NT2/D1 (cell line): ENCODE results near the gene CALR3.
A peak's percentile ranks its signal among the peaks of the same experiment; 100 is the strongest.
"Not testable (repeated sequence)": the region's sequence is repeated elsewhere in the genome, so short reads cannot be mapped to it uniquely, and the experiment has no call there.

ENCODE experiments used
- DNase-seq: peaks from one replicate; pipeline ENCODE4 v3.0.0-alpha.2; 2011; ENCODE audit warnings: low read depth, low spot score
- H3K27me3 ChIP-seq: 2 replicates; pipeline ENCODE4 v1.6.0; 2011; ENCODE audit warnings: mild to moderate bottlenecking; ENCODE audit not compliant: insufficient read length, insufficient read depth
- H3K36me3 ChIP-seq: 2 replicates; pipeline ENCODE4 v1.6.1; 2011; ENCODE audit warnings: mild to moderate bottlenecking, low read length, mixed read lengths; ENCODE audit not compliant: insufficient read depth, insufficient read length
- H3K4me1 ChIP-seq: 2 replicates; pipeline ENCODE4 v1.5.1; 2011; ENCODE audit not compliant: insufficient read depth, insufficient read length
- H3K4me3 ChIP-seq: 2 replicates; pipeline ENCODE4 v1.5.1; 2011; ENCODE audit warnings: low read depth; ENCODE audit not compliant: insufficient read length
- H3K9ac ChIP-seq: 2 replicates; pipeline ENCODE4 v1.6.0; 2011; ENCODE audit warnings: low read depth; ENCODE audit not compliant: insufficient read length
- H3K9me3 ChIP-seq: 2 replicates; pipeline ENCODE4 v1.5.1; 2011; ENCODE audit warnings: mild to moderate bottlenecking, low read length; ENCODE audit not compliant: insufficient read depth
- SUZ12 ChIP-seq: IDR thresholded peaks from 2 replicates; pipeline ENCODE4 v1.6.1; 2011; ENCODE audit not compliant: insufficient read length, insufficient read depth; ENCODE audit errors: extremely low read depth
- YY1 ChIP-seq: IDR thresholded peaks from 2 replicates; pipeline ENCODE4 v1.6.1; 2011; ENCODE audit not compliant: insufficient read length, insufficient read depth
- ZNF274 ChIP-seq: IDR thresholded peaks from 2 replicates; pipeline ENCODE4 v1.6.1; 2011; ENCODE audit warnings: mild to moderate bottlenecking, low read depth, low read length

The CALR3 gene

DNA sequence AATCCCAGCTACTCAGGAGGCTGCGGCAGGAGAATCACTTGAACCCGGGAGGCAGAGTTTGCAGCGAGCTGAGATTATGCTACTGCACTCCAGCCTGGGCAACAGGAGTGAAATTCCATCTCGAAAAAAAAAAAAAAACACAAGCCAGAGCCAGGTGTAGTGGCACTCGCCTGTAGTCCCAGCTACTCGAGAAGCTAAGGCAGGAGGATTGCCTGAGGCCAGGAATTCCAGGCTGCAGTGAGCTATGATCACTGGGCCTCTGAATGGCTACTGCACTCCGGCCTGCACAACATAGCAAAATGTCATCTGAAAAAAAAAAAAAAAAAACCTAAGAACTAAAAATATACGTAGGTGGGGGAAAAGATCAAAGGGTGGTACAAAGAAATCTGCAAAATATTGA lies 43.6 kb downstream of the CALR3 start:
- H3K27me3 ChIP-seq: no peaks in the 10 kb centered on the region
- H3K4me3 ChIP-seq: no peak overlapping the region
- peaks cover 4% of the 10 kb centered on the region for H3K36me3 ChIP-seq
- DNase-seq: peak; percentile 62
- H3K9ac ChIP-seq: no peak overlapping the region
- H3K4me1 ChIP-seq: peaks cover 11% of the 10 kb centered on the region
- no peak for TF ChIP-seq YY1
- TF ChIP-seq SUZ12: no peak
- TF ChIP-seq ZNF274: no peak
- no peaks in the 10 kb centered on the region for H3K9me3 ChIP-seq

DNA sequence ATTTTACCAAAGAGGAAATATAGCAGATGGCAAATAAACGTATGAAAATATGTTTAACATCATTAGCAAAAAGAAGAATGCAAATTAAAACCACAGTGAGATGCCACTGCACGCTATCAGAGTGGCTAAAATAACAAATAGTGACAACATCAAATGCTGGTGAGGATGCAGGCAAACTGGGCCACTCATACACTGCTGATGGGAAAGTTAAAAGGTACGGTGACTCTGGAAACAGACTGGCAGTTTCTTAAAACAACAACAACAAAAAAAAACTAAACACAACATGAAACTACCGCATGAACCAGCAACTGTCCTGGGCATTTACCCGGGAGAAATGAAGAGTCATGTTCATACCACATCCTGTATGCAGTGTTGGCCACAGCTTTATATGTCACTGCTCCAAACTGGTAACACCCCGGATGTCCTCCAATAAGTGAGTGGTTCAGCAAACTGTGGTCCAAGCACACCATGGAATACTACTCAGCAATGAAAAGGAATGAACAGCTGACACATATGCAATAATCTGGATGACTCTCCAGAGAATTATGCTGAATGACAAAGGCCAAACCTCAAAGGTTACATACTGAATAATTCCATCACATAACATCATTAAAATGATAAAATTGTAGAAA lies 46.5 kb downstream of the CALR3 start:
- Histone ChIP-seq H3K9me3 (no peaks in the 10 kb centered on the region), H3K36me3 (peaks cover 8% of the 10 kb centered on the region), H3K27me3 (no peaks in the 10 kb centered on the region), H3K4me3 (no peak overlapping the region), H3K4me1 (peaks cover 10% of the 10 kb centered on the region), H3K9ac (no peak overlapping the region)
- TF ChIP-seq SUZ12: no peak
- no peak for TF ChIP-seq YY1
- no peak for TF ChIP-seq ZNF274
- DNase-seq: no peak

DNA sequence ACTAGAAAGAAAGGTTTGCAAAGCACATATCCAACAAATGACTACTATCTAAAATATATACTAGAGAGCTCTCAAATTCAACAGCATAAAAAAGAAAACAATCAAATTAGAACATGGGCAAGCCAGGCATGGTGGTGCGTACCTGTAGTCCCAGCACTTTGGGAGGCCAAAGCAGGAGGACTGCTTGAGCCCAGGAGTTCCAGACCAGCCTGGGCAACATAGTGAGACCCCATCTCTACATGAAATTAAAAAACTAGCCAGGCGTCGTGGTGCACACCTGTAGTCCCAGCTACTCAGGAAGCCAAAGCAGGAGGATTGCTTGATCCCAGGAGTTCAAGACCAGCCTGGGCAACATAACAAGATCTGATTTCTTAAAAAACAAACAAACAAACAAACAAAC lies 47.1 kb downstream of the CALR3 start:
- H3K4me3 ChIP-seq, H3K9me3 ChIP-seq, H3K27me3 ChIP-seq, H3K36me3 ChIP-seq, DNase-seq, H3K4me1 ChIP-seq, H3K9ac ChIP-seq: not testable (repeated sequence)

DNA sequence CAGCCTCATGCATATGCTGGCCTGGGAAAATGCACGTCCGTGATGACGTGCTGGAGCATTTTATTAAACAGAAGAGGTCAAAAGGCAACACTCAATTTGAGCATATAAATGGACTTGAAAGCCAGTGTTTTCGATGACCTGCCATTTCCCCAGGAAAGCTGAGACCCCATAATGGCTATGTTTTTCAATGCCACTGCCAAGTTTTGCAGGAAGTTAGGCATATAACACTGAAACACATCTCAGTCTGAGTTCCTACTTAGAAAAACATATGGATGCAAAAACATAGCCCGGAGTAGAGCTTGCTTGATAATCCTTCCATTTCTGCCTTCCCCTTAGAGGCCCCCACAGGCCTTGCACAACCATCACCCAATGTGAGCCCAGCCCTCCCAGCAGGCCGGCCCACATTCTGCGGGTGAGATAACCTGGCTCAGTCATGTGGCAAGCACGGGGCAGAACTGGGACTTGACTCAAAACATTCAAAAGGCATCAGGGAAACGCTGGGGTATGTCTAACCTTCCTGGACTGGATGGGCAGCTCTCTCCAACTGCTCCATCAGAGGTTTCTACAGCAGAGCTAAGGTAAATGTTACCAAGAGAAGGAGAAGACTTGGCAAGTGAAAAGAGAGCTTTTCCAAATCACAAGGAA lies 49.1 kb downstream of the CALR3 start:
- H3K4me3 ChIP-seq: no peak overlapping the region
- no peak for DNase-seq
- TF ChIP-seq ZNF274 (no peak), YY1 (no peak), SUZ12 (no peak)

DNA sequence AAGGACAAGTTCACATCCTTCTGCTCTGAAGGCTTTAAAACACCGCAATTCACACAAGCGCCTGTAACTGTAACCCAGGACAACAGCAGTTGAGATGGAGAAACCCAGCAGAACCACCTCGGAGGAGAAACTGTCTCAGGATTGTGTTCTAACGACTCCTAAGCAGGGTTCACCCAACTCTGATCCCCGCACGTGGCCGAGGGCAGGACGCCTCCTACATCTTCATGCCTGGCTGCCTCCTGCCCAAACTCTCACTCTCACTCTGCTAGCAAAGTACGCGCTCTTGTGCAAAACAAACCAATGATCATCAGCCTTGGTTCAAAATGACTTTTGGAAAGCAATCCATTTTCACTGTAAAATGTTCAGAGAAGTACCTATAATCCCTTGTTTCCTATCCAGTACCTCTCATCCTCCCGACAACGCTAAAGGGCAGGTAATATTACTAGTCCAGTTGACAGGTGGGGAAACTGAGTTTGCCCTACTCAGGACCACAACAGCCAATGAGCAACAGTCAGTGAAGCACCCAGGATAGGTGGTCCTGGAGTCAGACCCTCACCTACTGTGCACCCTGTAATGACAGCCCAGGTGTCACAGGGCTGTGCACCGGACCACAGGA lies 49.8 kb downstream of the CALR3 start:
- TF ChIP-seq SUZ12 (no peak), YY1 (no peak), ZNF274 (no peak)
- Histone ChIP-seq H3K36me3 (peaks cover 12% of the 10 kb centered on the region), H3K4me1 (peaks cover 13% of the 10 kb centered on the region), H3K9me3 (no peaks in the 10 kb centered on the region), H3K27me3 (no peaks in the 10 kb centered on the region), H3K9ac (no peak overlapping the region), H3K4me3 (no peak overlapping the region)
- no peak for DNase-seq

More for the DNA sequence above, 49.1 kb downstream of the CALR3 start:
- Histone ChIP-seq H3K9me3 (no peaks in the 10 kb centered on the region), H3K36me3 (peaks cover 9% of the 10 kb centered on the region), H3K9ac (no peak overlapping the region), H3K27me3 (no peaks in the 10 kb centered on the region), H3K4me1 (peaks cover 13% of the 10 kb centered on the region)

DNA sequence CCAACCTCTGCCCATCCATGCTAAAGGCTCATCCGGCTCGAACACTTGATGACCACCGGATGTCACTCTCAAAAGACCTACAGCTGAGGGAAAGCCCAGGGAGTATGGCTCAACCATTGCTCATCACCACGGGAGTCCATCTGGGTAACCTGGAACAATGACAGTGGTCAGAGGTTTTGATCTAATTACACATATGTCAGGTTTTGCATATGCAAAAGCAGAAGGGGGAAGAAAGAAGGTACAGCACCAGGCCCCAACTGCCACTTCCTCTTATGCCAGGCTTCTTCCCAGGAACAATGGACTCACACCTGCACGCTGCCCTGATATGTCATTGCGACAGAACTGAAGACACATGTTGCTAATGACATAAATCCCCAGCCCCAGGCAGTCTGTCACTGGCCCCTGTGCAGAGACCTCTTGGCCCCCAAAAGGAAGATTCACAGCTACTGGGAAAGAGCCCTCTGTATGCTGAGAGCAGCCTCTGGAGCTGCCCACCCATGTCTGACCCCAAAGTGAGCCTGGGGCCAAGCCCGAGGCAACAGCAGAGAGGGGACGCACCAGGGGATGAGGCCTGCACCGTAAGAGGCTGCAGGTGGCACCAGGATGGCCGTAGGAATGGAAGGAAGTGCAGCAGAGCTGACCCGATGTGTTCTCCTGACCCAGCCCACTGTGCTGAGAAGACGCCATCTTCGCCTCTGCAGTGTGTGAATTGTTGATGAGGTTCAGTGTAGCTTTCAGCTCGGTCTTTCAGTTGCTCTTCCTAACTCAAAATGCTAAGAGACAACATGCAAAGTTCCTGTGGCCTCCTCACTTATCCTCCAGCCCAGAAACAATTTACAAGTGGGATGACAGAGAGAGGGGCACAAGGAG lies 50.5 kb downstream of the CALR3 start:
- no peak for TF ChIP-seq YY1
- TF ChIP-seq ZNF274: no peak
- TF ChIP-seq SUZ12: no peak
- no peaks in the 10 kb centered on the region for H3K27me3 ChIP-seq
- H3K9ac ChIP-seq: no peak overlapping the region
- H3K36me3 ChIP-seq: peaks cover 19% of the 10 kb centered on the region
- H3K4me1 ChIP-seq: peaks cover 13% of the 10 kb centered on the region
- no peaks in the 10 kb centered on the region for H3K9me3 ChIP-seq
- no peak overlapping the region for H3K4me3 ChIP-seq
- DNase-seq: no peak

DNA sequence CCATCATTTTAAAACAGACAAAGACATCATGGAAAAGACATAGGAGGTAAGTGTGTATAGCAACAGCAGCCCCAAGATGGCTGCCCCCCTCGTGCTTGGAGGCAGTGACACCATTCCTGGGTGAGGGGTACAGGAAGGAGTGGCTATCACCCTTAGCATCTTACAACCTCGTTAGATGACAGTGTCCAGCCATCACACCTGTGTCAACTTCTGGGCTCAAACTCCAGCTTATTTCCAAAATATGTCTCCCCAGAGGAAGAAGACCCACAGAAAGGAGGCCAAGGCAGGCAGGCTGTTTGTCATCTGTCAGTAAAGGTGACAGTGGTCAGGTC lies 51.7 kb downstream of the CALR3 start:
- Histone ChIP-seq H3K4me1 (peaks cover 13% of the 10 kb centered on the region), H3K9ac (no peak overlapping the region), H3K36me3 (peaks cover 31% of the 10 kb centered on the region), H3K9me3 (no peaks in the 10 kb centered on the region), H3K4me3 (no peak overlapping the region), H3K27me3 (no peaks in the 10 kb centered on the region)
- no peak for TF ChIP-seq ZNF274
- TF ChIP-seq SUZ12: no peak
- no peak for TF ChIP-seq YY1
- DNase-seq: no peak
